RWPE2 (cell line): Measurements from ENCODE around the gene TNRC6C.

Experiments used
- ATAC-seq: fragments of 200-7000 bp; cut with Tn5 transposase; 3 replicates; pipeline ENCODE4 v1.9.1; 2021; ENCODE audit warnings: low read depth
- DNase-seq: peaks from one replicate; pipeline ENCODE4 v3.0.0-alpha.2; 2020; ENCODE audit warnings: low spot score
- H3K27ac ChIP-seq: fragments of 450-650 bp; 2 replicates; pipeline ENCODE4 v1.5.1; 2017; ENCODE audit warnings: mild to moderate bottlenecking; ENCODE audit not compliant: poor library complexity, severe bottlenecking
- H3K27me3 ChIP-seq: fragments of 250-450 bp; sonication (Bioruptor Pico); 2 replicates; pipeline ENCODE4 v1.5.1; 2021; ENCODE audit warnings: mild to moderate bottlenecking, moderate library complexity; ENCODE audit not compliant: insufficient read depth, poor library complexity, severe bottlenecking
- H3K36me3 ChIP-seq: fragments of 250-450 bp; sonication (Bioruptor Pico); 2 replicates; pipeline ENCODE4 v1.5.1; 2020; ENCODE audit warnings: low read depth, mild to moderate bottlenecking, moderate library complexity
- H3K4me1 ChIP-seq: fragments of 250-450 bp; sonication (Bioruptor Pico); 2 replicates; pipeline ENCODE4 v1.5.1; 2021; ENCODE audit warnings: mild to moderate bottlenecking, moderate library complexity; ENCODE audit not compliant: insufficient read depth, poor library complexity, severe bottlenecking
- H3K4me3 ChIP-seq: fragments of 250-450 bp; sonication (Bioruptor Pico); 2 replicates; pipeline ENCODE4 v1.5.1; 2021; ENCODE audit warnings: mild to moderate bottlenecking, moderate library complexity; ENCODE audit not compliant: severe bottlenecking
- H3K9me3 ChIP-seq: fragments of 250-450 bp; sonication (Bioruptor Pico); 2 replicates; pipeline ENCODE4 v1.5.1; 2021; ENCODE audit warnings: mild to moderate bottlenecking, moderate library complexity; ENCODE audit not compliant: severe bottlenecking
- CTCF ChIP-seq: fragments of 450-650 bp; IDR thresholded peaks from one replicate; pipeline ENCODE4 v1.5.1; 2017; ENCODE audit warnings: mild to moderate bottlenecking, moderate library complexity; ENCODE audit not compliant: poor library complexity, severe bottlenecking

The TNRC6C gene

GRCh38 chr17:78010759-78011158, 52.3 kb downstream of the TNRC6C start:
- Histone ChIP-seq H3K27ac (no peak overlapping the region), H3K4me1 (no peaks in the 10 kb centered on the region), H3K36me3 (no peaks in the 10 kb centered on the region), H3K9me3 (no peaks in the 10 kb centered on the region), H3K4me3 (no peak overlapping the region), H3K27me3 (no peaks in the 10 kb centered on the region)
- ATAC-seq (no peak), DNase-seq (no peak)
- no peak for TF ChIP-seq CTCF

- no peak overlapping the region for H3K4me3 ChIP-seq
- no peaks in the 10 kb centered on the region for H3K4me1 ChIP-seq
- no peak for ATAC-seq
- H3K9me3 ChIP-seq = no peaks in the 10 kb centered on the region
- no peak overlapping the region for H3K27ac ChIP-seq
- no peak for TF ChIP-seq CTCF
- no peaks in the 10 kb centered on the region for H3K36me3 ChIP-seq
- H3K27me3 ChIP-seq = no peaks in the 10 kb centered on the region
- DNase-seq = no peak
Measured at GRCh38 chr17:78012428-78012827, 53.9 kb downstream of the TNRC6C start.

- TF ChIP-seq CTCF = peak; percentile 87
- no peaks in the 10 kb centered on the region for H3K36me3 ChIP-seq
- ATAC-seq (peak; percentile 60), DNase-seq (no peak)
- no peak overlapping the region for H3K27ac ChIP-seq
- H3K27me3 ChIP-seq = no peaks in the 10 kb centered on the region
- H3K4me1 ChIP-seq = no peaks in the 10 kb centered on the region
- H3K9me3 ChIP-seq = no peaks in the 10 kb centered on the region
- no peak overlapping the region for H3K4me3 ChIP-seq
Measured at GRCh38 chr17:78013683-78014467, 55.4 kb downstream of the TNRC6C start.

- Histone ChIP-seq H3K9me3 (no peaks in the 10 kb centered on the region), H3K36me3 (no peaks in the 10 kb centered on the region), H3K4me1 (no peaks in the 10 kb centered on the region), H3K4me3 (no peak overlapping the region), H3K27me3 (no peaks in the 10 kb centered on the region), H3K27ac (no peak overlapping the region)
- no peak for TF ChIP-seq CTCF
- no peak for ATAC-seq
- no peak for DNase-seq
Measured at GRCh38 chr17:78014646-78015045, 56.1 kb downstream of the TNRC6C start.

- no peaks in the 10 kb centered on the region for H3K27me3 ChIP-seq
- H3K4me3 ChIP-seq = no peak overlapping the region
- no peaks in the 10 kb centered on the region for H3K36me3 ChIP-seq
- no peak for TF ChIP-seq CTCF
- no peak for ATAC-seq
- DNase-seq = no peak
- H3K27ac ChIP-seq = no peak overlapping the region
- no peaks in the 10 kb centered on the region for H3K4me1 ChIP-seq
- no peaks in the 10 kb centered on the region for H3K9me3 ChIP-seq
Measured at GRCh38 chr17:78016852-78017251, 58.3 kb downstream of the TNRC6C start.
